Muscle layer of colon (tissue), 2 donors: ENCODE measurements around the gene DENND1A.

Experiments
- H3K27ac ChIP-seq: one replicate; pipeline ENCODE4 v1.7.0; 2013; ENCODE audit warnings: low read depth, mild to moderate bottlenecking, low read length, moderate library complexity
- H3K27me3 ChIP-seq, 2 donors: one replicate each; pipeline ENCODE4 v1.7.0; 2013; ENCODE audit warnings: low read length in 2 of 2, mild to moderate bottlenecking in 2 of 2; ENCODE audit not compliant: insufficient read depth in 2 of 2, control insufficient read depth in 1 of 2
- H3K36me3 ChIP-seq: one replicate; pipeline ENCODE4 v1.7.0; 2013; ENCODE audit warnings: mild to moderate bottlenecking, low read length; ENCODE audit not compliant: insufficient read depth
- H3K4me1 ChIP-seq: one replicate; pipeline ENCODE4 v1.7.0; 2013; ENCODE audit warnings: mild to moderate bottlenecking, low read length; ENCODE audit not compliant: insufficient read depth
- H3K4me3 ChIP-seq, 2 donors: one replicate each; pipeline ENCODE4 v1.7.0; 2013; ENCODE audit warnings: low read length in 2 of 2, low read depth in 1 of 2, mild to moderate bottlenecking in 1 of 2, moderate library complexity in 1 of 2
- H3K9ac ChIP-seq: one replicate; pipeline ENCODE4 v1.7.0; 2013; ENCODE audit warnings: low read length
- H3K9me3 ChIP-seq: one replicate; pipeline ENCODE4 v1.7.0; 2013; ENCODE audit warnings: mild to moderate bottlenecking, low read length
- donor health status: abdominal sarcoma.
- donor health status: Adenocarcinoma of cecum.

DENND1A gene

GRCh38 chr9:123567013-123567412 is 362.9 kb downstream of the DENND1A start:
- H3K9ac ChIP-seq: no peak overlapping the region
- no peak overlapping the region for H3K27ac ChIP-seq
- no peaks in the 10 kb centered on the region for H3K9me3 ChIP-seq

DNA sequence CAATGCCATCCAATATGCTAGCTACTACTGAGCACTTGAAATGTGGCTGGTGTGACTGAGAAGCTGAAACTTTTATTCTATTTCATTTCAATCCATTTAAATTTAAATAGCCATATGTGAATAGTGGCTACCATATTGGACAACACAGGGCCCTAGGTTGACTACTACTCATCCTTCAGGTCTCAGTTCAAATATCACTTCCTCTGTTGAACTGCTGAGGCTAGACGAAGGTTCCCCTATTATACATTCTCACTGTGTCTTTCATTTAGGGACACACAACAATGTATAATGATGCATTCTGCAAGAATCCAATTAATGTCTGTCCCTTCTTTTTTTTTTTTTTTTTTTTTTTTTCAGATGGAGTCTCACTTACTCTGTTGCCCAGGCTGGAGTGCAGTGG is 365.3 kb downstream of the DENND1A start:
- no peak overlapping the region for H3K27ac ChIP-seq
- no peaks in the 10 kb centered on the region for H3K9me3 ChIP-seq
- peaks cover 12% of the 10 kb centered on the region for H3K4me1 ChIP-seq
- H3K4me3 ChIP-seq: no peak overlapping the region
- H3K27me3 ChIP-seq: no peaks in the 10 kb centered on the region
- no peaks in the 10 kb centered on the region for H3K36me3 ChIP-seq
- no peak overlapping the region for H3K9ac ChIP-seq

More at GRCh38 chr9:123567013-123567412, 362.9 kb downstream of the DENND1A start:
- H3K36me3 ChIP-seq: no peaks in the 10 kb centered on the region
- peaks cover 13% of the 10 kb centered on the region for H3K4me1 ChIP-seq
- no peaks in the 10 kb centered on the region for H3K27me3 ChIP-seq
- no peak overlapping the region for H3K4me3 ChIP-seq

DNA sequence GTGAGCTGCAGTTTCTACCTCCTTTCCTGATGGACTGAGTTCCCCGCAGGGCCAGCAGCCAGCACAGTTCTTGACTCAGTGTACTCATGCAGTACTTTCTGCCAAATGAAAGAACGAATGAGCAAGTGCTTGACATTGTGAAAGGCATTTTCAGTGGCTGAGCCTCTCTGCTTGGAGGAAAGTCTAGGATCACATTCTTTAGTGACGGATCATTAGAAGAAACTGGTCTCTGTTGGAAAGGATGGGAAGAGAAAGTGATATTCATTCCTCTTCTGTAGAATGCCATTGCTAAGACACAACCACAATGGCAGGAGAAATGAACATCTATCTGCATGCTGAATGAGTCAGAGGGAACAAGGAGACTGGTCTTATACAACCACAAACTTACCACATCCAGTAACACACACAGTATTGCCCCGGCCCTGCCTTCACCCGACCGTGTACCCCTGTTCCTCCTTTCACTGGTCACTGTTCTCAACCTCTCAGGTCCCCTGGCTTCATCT is 367.0 kb downstream of the DENND1A start:
- Histone ChIP-seq H3K36me3 (no peaks in the 10 kb centered on the region), H3K4me1 (no peaks in the 10 kb centered on the region), H3K27ac (no peak overlapping the region), H3K27me3 (no peaks in the 10 kb centered on the region), H3K9me3 (no peaks in the 10 kb centered on the region), H3K9ac (no peak overlapping the region), H3K4me3 (no peak overlapping the region)

- Histone ChIP-seq H3K9ac (no peak overlapping the region), H3K4me1 (no peaks in the 10 kb centered on the region), H3K9me3 (no peaks in the 10 kb centered on the region), H3K27ac (no peak overlapping the region), H3K36me3 (peaks cover 9% of the 10 kb centered on the region), H3K4me3 (no peak overlapping the region), H3K27me3 (no peaks in the 10 kb centered on the region)
Measured at GRCh38 chr9:123561046-123561445, 368.9 kb downstream of the DENND1A start.

DNA sequence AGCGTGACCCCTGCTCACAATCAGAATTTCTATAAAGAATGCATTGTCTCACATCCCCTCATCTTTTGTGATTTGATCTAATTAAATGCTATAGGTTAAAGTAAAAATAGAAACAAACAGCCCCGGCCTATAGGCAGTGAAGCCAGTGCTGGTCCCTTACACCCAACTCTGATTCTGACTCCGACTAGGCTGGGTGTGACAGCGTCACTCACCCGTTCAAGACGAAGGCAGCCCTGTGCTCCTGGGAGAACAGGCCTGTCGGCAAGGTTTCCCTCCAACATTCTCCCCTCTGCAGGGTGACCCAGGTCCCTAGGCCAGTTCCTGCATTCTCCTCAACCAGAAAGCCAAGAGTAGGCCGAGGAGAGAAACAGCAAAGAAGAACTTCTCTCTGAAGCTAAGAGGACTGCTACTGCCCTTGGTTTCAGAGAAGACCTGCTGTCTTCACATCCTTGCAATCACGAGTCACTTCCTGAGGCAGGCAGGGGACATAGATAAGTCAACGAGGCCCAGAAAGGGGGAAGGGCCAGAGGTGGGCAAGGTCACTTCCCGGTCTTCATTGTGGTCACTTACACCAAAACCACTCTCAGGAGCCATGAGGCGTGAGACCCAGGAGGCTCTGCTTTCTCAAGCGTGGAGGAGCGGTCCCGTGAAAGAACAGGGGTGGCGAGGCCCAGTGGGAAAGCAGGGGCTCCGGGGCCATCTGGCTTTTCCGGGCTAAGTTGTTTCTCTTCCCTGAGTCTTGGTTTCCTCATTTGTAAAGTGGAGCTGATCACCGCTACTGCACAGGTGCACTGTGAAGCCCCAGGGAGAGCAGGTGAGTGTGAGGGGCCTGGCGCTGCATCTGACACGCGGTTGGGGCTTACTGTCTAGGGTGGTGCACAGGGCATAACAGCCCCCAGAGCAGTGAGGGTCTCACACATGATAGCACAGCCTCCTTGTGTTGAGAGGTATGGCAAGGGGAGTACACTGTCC is 373.2 kb downstream of the DENND1A start:
- Histone ChIP-seq H3K4me3 (no peak overlapping the region), H3K9me3 (no peaks in the 10 kb centered on the region), H3K4me1 (no peaks in the 10 kb centered on the region), H3K9ac (no peak overlapping the region), H3K27ac (no peak overlapping the region), H3K27me3 (no peaks in the 10 kb centered on the region), H3K36me3 (peaks cover 9% of the 10 kb centered on the region)

DNA sequence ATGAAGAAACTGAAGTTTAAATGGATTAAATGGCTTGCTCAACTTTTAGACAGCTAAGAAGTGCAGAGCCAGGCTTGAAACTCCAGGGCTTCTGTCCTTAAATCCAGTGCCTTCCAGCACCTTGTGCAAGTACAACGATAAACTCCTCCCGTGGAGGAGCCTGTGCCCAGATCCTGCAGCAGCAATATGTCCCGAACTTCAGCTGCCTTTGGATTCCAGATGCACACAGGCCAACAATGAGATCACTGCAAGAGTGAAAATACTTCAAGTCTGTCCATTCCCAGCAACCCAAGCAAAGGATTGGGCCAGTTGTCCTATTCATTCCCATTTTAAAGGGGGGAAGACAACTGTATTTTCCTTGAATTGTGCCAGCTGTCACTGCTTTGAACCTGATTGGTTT is 374.3 kb downstream of the DENND1A start:
- H3K36me3 ChIP-seq: peaks cover 9% of the 10 kb centered on the region
- H3K27me3 ChIP-seq: no peaks in the 10 kb centered on the region
- H3K9me3 ChIP-seq: no peaks in the 10 kb centered on the region
- no peaks in the 10 kb centered on the region for H3K4me1 ChIP-seq
- no peak overlapping the region for H3K4me3 ChIP-seq
- no peak overlapping the region for H3K27ac ChIP-seq
- H3K9ac ChIP-seq: no peak overlapping the region

DNA sequence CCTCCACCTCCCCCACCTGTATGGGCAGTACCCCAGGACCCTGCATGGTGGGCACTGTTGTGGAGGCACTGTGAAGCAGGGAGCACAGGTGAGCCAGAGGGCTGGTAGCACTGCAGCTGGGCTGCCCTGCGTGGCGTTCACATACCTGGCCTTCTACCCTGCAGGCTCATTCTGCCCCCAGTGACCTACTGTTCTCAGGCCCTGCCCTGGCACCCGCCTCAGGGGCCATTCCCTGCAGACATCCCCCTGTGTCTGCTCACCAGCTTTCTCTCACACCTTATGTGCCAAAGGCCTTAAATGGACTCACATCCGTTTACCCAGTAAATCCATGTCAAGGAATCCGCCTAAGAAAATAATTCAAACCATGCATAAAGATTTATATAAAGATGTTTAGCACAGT is 377.4 kb downstream of the DENND1A start:
- no peaks in the 10 kb centered on the region for H3K27me3 ChIP-seq
- no peak overlapping the region for H3K27ac ChIP-seq
- no peak overlapping the region for H3K4me3 ChIP-seq
- peaks cover 9% of the 10 kb centered on the region for H3K36me3 ChIP-seq
- H3K9ac ChIP-seq: no peak overlapping the region
- no peaks in the 10 kb centered on the region for H3K9me3 ChIP-seq
- H3K4me1 ChIP-seq: no peaks in the 10 kb centered on the region

DNA sequence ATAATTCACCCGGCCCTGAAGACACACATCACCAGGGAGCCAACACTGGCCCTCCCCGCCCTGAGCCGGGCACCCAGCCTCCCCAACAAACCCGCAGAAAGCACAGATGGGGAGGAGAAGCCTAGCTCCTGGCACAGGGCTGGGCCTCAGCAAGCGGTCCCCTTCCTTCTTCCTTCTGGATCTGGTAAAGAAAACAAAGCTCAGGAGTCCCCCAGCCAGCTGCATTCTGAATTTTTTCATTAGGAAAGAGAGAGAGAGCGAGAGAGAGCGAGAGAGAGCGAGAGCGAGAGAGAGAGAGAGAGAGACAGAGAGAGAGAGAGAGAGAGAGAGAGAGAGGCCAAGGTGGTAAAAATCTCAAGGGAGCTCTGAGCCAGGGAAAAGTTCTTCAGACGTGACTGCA is 378.2 kb downstream of the DENND1A start:
- peaks cover 2% of the 10 kb centered on the region for H3K36me3 ChIP-seq
- H3K27ac ChIP-seq: no peak overlapping the region
- H3K9ac ChIP-seq: no peak overlapping the region

GRCh38 chr9:123550797-123551196 is 379.1 kb downstream of the DENND1A start:
- Histone ChIP-seq H3K9me3 (no peaks in the 10 kb centered on the region), H3K27me3 (no peaks in the 10 kb centered on the region), H3K36me3 (no peaks in the 10 kb centered on the region), H3K4me3 (no peak overlapping the region), H3K9ac (no peak overlapping the region), H3K4me1 (no peaks in the 10 kb centered on the region), H3K27ac (no peak overlapping the region)

More for the DNA sequence above, 378.2 kb downstream of the DENND1A start:
- Histone ChIP-seq H3K4me1 (no peaks in the 10 kb centered on the region), H3K4me3 (no peak overlapping the region), H3K9me3 (no peaks in the 10 kb centered on the region), H3K27me3 (no peaks in the 10 kb centered on the region)

DNA sequence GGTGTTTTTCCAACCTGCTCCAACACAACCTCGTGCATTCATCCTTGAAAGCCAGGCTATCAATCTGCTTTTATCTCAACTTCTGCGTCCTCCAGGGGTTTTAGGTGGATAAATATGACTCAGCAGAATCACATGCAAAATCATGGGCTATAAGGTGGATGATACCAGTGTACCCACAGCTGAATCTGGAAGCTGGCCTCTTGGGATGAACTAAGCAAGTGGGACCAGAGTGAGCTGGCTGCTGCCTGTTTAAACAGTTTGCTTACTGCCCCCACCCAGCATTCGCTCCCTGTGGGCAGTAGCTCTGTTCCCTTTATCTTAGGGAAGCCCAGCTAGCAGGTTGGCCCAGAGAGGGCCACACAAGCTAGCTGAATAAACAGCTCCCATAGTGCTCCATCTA is 379.9 kb downstream of the DENND1A start:
- Histone ChIP-seq H3K9me3 (no peaks in the 10 kb centered on the region), H3K9ac (no peak overlapping the region), H3K36me3 (no peaks in the 10 kb centered on the region), H3K27ac (no peak overlapping the region), H3K4me3 (no peak overlapping the region), H3K27me3 (no peaks in the 10 kb centered on the region), H3K4me1 (no peaks in the 10 kb centered on the region)

GRCh38 chr9:123548741-123549545 is 381.0 kb downstream of the DENND1A start:
- no peaks in the 10 kb centered on the region for H3K27me3 ChIP-seq
- H3K9me3 ChIP-seq: no peaks in the 10 kb centered on the region
- no peak overlapping the region for H3K4me3 ChIP-seq
- no peaks in the 10 kb centered on the region for H3K4me1 ChIP-seq
- no peak overlapping the region for H3K27ac ChIP-seq
- no peaks in the 10 kb centered on the region for H3K36me3 ChIP-seq
- no peak overlapping the region for H3K9ac ChIP-seq
